ENCODE measurements around the gene RFESD.

- TF ChIP-seq CTCF (conservative IDR thresholded peaks at IDR 0.05 in 1 of 2, IDR thresholded peaks at IDR 0.05 in 1 of 2; ENCODE audit: extremely low read depth in 1 of 2, insufficient read depth in 1 of 2, low read depth in 1 of 2, low read length in 2 of 2) = no peak
- TF ChIP-seq EZH2 (IDR thresholded peaks at IDR 0.05; ENCODE audit: borderline replicate concordance, low read length) = no peak
These were observed 3.5 kb downstream of the RFESD start for GRCh38 chr5:95649842-95650620.

Data from mammary epithelial cell (primary cell).